ENCODE results near the gene LIPC. TPM values are rescaled to one million over a fixed set of nuclear protein-coding genes. Genes with fewer than 3 reads are reported as not detected.

Gene LIPC
- total and polyA plus RNA-seq, 2 donors = 2.0 to 2.4 TPM

- no peak overlapping the region for H3K27ac ChIP-seq (ENCODE audit: low read depth in 1 of 2, low read length in 1 of 2)
- no peaks in the 10 kb centered on the region for H3K36me3 ChIP-seq (ENCODE audit: control insufficient read depth in 2 of 2, insufficient read depth in 2 of 2, low read length in 1 of 2)
- no peaks in the 10 kb centered on the region for H3K27me3 ChIP-seq (ENCODE audit: control insufficient read depth in 2 of 2, insufficient read depth in 1 of 2, low read length in 1 of 2)
- 95% methylated on average over 3 of the region's 3 CpGs for WGBS
- H3K9me3 ChIP-seq (ENCODE audit: control insufficient read depth in 2 of 2, insufficient read depth in 1 of 2, low read length in 1 of 2) = no peaks in the 10 kb centered on the region
- no peak overlapping the region for H3K4me3 ChIP-seq (ENCODE audit: low read length in 2 of 2)
- no peak for DNase-seq (ENCODE audit: low read depth in 6 of 9, low spot score in 9 of 9)
- peaks cover 16 to 21% of the 10 kb centered on the region in 2 donors for H3K4me1 ChIP-seq (ENCODE audit: control insufficient read depth in 2 of 2, insufficient read depth in 2 of 2, low read length in 2 of 2)
Measured at GRCh38 chr15:58582160-58582559, 150.4 kb downstream of the LIPC start.

DNA sequence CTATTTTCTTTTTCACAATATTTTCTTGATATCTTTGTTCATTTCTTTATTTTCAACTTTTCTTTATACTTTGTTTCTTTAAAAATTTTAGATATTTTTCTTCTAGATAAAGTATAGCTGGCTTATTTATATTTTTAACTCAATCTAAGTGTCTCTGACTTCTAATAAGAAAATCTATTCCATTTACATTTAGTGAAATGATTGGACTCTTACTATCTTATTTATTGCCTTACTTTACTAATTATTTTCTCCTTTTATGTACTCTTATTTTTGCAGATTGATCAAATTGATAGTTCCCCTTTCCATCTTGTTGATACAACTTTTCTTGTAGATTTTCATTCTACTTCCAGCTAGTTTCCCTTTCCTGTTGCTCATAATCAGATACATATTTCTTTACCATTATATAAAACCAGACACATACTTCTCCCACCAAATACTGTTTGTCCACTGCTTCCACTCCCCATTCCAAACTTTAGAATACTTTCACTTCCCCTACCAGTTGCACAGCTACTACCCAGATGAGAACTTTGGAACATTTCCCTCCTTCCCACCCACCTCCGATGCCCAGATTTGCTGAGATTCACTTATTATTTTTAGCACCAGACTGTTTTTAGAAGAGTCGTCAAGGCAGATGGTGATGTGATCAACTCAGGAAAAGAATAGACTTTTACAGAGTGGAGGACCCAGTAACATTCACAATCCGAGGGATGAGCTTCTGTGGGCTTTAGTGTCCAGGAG is 151.5 kb downstream of the LIPC start:
- no peaks in the 10 kb centered on the region for H3K9me3 ChIP-seq (ENCODE audit: control insufficient read depth in 2 of 2, insufficient read depth in 1 of 2, low read length in 1 of 2)
- no peak for DNase-seq (ENCODE audit: low read depth in 6 of 9, low spot score in 9 of 9)
- WGBS = 95% methylated on average over 3 of the region's 3 CpGs
- no peaks in the 10 kb centered on the region for H3K27me3 ChIP-seq (ENCODE audit: control insufficient read depth in 2 of 2, insufficient read depth in 1 of 2, low read length in 1 of 2)
- peaks cover 16 to 26% of the 10 kb centered on the region in 2 donors for H3K4me1 ChIP-seq (ENCODE audit: control insufficient read depth in 2 of 2, insufficient read depth in 2 of 2, low read length in 2 of 2)
- no peaks in the 10 kb centered on the region for H3K36me3 ChIP-seq (ENCODE audit: control insufficient read depth in 2 of 2, insufficient read depth in 2 of 2, low read length in 1 of 2)
- no peak overlapping the region for H3K27ac ChIP-seq (ENCODE audit: low read depth in 1 of 2, low read length in 1 of 2)
- H3K4me3 ChIP-seq (ENCODE audit: low read length in 2 of 2) = no peak overlapping the region

GRCh38 chr15:58584789-58585461 is 153.1 kb downstream of the LIPC start:
- peaks cover 2 to 6% of the 10 kb centered on the region in 2 donors for H3K36me3 ChIP-seq (ENCODE audit: control insufficient read depth in 2 of 2, insufficient read depth in 2 of 2, low read length in 1 of 2)
- no peak overlapping the region for H3K4me3 ChIP-seq (ENCODE audit: low read length in 2 of 2)
- WGBS = 79% methylated on average over 6 of the region's 6 CpGs
- no peaks in the 10 kb centered on the region for H3K27me3 ChIP-seq (ENCODE audit: control insufficient read depth in 2 of 2, insufficient read depth in 1 of 2, low read length in 1 of 2)
- peak in 1 of 9 donors; percentile 35 for DNase-seq (ENCODE audit: low read depth in 6 of 9, low spot score in 9 of 9)
- H3K4me1 ChIP-seq (ENCODE audit: control insufficient read depth in 2 of 2, insufficient read depth in 2 of 2, low read length in 2 of 2) = peaks cover 16 to 34% of the 10 kb centered on the region in 2 donors
- no peaks in the 10 kb centered on the region for H3K9me3 ChIP-seq (ENCODE audit: control insufficient read depth in 2 of 2, insufficient read depth in 1 of 2, low read length in 1 of 2)
- H3K27ac ChIP-seq (ENCODE audit: low read depth in 1 of 2, low read length in 1 of 2) = peak overlapping the region; percentile 20 to 64

- Histone ChIP-seq H3K27ac (ENCODE audit: low read depth in 1 of 2, low read length in 1 of 2) (peak overlapping the region in 1 of 2 donors; percentile 64), H3K9me3 (ENCODE audit: control insufficient read depth in 2 of 2, insufficient read depth in 1 of 2, low read length in 1 of 2) (no peaks in the 10 kb centered on the region), H3K27me3 (ENCODE audit: control insufficient read depth in 2 of 2, insufficient read depth in 1 of 2, low read length in 1 of 2) (no peaks in the 10 kb centered on the region), H3K4me3 (ENCODE audit: low read length in 2 of 2) (no peak overlapping the region), H3K36me3 (ENCODE audit: control insufficient read depth in 2 of 2, insufficient read depth in 2 of 2, low read length in 1 of 2) (peaks cover 2 to 6% of the 10 kb centered on the region in 2 donors), H3K4me1 (ENCODE audit: control insufficient read depth in 2 of 2, insufficient read depth in 2 of 2, low read length in 2 of 2) (peaks cover 16 to 34% of the 10 kb centered on the region in 2 donors)
- DNase-seq (ENCODE audit: low read depth in 6 of 9, low spot score in 9 of 9) = peak in 1 of 9 donors; percentile 43
- 66% methylated on average over 5 of the region's 5 CpGs for WGBS
Measured at GRCh38 chr15:58585693-58586443, 154.1 kb downstream of the LIPC start.

- H3K4me3 ChIP-seq (ENCODE audit: low read length in 2 of 2) = no peak overlapping the region
- H3K9me3 ChIP-seq (ENCODE audit: control insufficient read depth in 2 of 2, insufficient read depth in 1 of 2, low read length in 1 of 2) = no peaks in the 10 kb centered on the region
- no peak overlapping the region for H3K27ac ChIP-seq (ENCODE audit: low read depth in 1 of 2, low read length in 1 of 2)
- H3K4me1 ChIP-seq (ENCODE audit: control insufficient read depth in 2 of 2, insufficient read depth in 2 of 2, low read length in 2 of 2) = peaks cover 16 to 34% of the 10 kb centered on the region in 2 donors
- H3K36me3 ChIP-seq (ENCODE audit: control insufficient read depth in 2 of 2, insufficient read depth in 2 of 2, low read length in 1 of 2) = peaks cover 6 to 8% of the 10 kb centered on the region in 2 donors
- no peak for DNase-seq (ENCODE audit: low read depth in 6 of 9, low spot score in 9 of 9)
- no peaks in the 10 kb centered on the region for H3K27me3 ChIP-seq (ENCODE audit: control insufficient read depth in 2 of 2, insufficient read depth in 1 of 2, low read length in 1 of 2)
- WGBS = 98% methylated on average over 4 of the region's 4 CpGs
Measured at GRCh38 chr15:58587486-58587885, 155.7 kb downstream of the LIPC start.

- Histone ChIP-seq H3K4me1 (ENCODE audit: control insufficient read depth in 2 of 2, insufficient read depth in 2 of 2, low read length in 2 of 2) (peaks cover 16 to 34% of the 10 kb centered on the region in 2 donors), H3K27me3 (ENCODE audit: control insufficient read depth in 2 of 2, insufficient read depth in 1 of 2, low read length in 1 of 2) (no peaks in the 10 kb centered on the region), H3K4me3 (ENCODE audit: low read length in 2 of 2) (no peak overlapping the region), H3K27ac (ENCODE audit: low read depth in 1 of 2, low read length in 1 of 2) (peak overlapping the region in 1 of 2 donors; percentile 65), H3K36me3 (ENCODE audit: control insufficient read depth in 2 of 2, insufficient read depth in 2 of 2, low read length in 1 of 2) (peaks cover 6 to 8% of the 10 kb centered on the region in 2 donors), H3K9me3 (ENCODE audit: control insufficient read depth in 2 of 2, insufficient read depth in 1 of 2, low read length in 1 of 2) (no peaks in the 10 kb centered on the region)
- DNase-seq (ENCODE audit: low read depth in 6 of 9, low spot score in 9 of 9) = no peak
- 96% methylated on average over 1 of the region's 1 CpG for WGBS
Measured at GRCh38 chr15:58588096-58588495, 156.3 kb downstream of the LIPC start.

DNA sequence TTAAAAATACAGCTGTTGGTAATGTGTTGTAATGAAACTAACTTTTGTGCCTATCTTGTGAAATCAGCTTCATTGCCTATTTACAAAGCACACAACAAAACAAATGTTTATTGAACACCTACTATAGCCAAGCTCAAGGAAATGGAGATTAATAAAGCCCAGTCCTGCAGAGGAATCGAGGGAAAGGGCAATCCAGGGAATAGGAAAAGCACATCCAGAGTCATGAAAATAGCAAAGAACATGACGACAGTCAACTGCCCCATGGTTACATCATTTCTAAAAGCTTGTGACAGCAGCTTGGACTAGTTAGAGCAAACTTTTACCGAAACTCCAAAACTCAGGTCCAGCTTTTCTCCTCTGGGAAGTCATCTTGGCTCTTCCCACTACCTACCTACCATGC is 157.3 kb downstream of the LIPC start:
- Histone ChIP-seq H3K9me3 (ENCODE audit: control insufficient read depth in 2 of 2, insufficient read depth in 1 of 2, low read length in 1 of 2) (no peaks in the 10 kb centered on the region), H3K4me3 (ENCODE audit: low read length in 2 of 2) (no peak overlapping the region), H3K4me1 (ENCODE audit: control insufficient read depth in 2 of 2, insufficient read depth in 2 of 2, low read length in 2 of 2) (peaks cover 16 to 34% of the 10 kb centered on the region in 2 donors), H3K27ac (ENCODE audit: low read depth in 1 of 2, low read length in 1 of 2) (peak overlapping the region in 1 of 2 donors; percentile 46), H3K36me3 (ENCODE audit: control insufficient read depth in 2 of 2, insufficient read depth in 2 of 2, low read length in 1 of 2) (peaks cover 13 to 15% of the 10 kb centered on the region in 2 donors), H3K27me3 (ENCODE audit: control insufficient read depth in 2 of 2, insufficient read depth in 1 of 2, low read length in 1 of 2) (no peaks in the 10 kb centered on the region)
- no peak for DNase-seq (ENCODE audit: low read depth in 6 of 9, low spot score in 9 of 9)
- 97% methylated on average over 3 of the region's 3 CpGs for WGBS

- DNase-seq (ENCODE audit: low read depth in 6 of 9, low spot score in 9 of 9) = no peak
- Histone ChIP-seq H3K27me3 (ENCODE audit: control insufficient read depth in 2 of 2, insufficient read depth in 1 of 2, low read length in 1 of 2) (no peaks in the 10 kb centered on the region), H3K4me3 (ENCODE audit: low read length in 2 of 2) (no peak overlapping the region), H3K27ac (ENCODE audit: low read depth in 1 of 2, low read length in 1 of 2) (no peak overlapping the region), H3K4me1 (ENCODE audit: control insufficient read depth in 2 of 2, insufficient read depth in 2 of 2, low read length in 2 of 2) (peaks cover 10 to 24% of the 10 kb centered on the region in 2 donors), H3K36me3 (ENCODE audit: control insufficient read depth in 2 of 2, insufficient read depth in 2 of 2, low read length in 1 of 2) (peaks cover 16 to 23% of the 10 kb centered on the region in 2 donors), H3K9me3 (ENCODE audit: control insufficient read depth in 2 of 2, insufficient read depth in 1 of 2, low read length in 1 of 2) (no peaks in the 10 kb centered on the region)
- 97% methylated on average over 1 of the region's 1 CpG for WGBS
Measured at GRCh38 chr15:58590236-58590635, 158.4 kb downstream of the LIPC start.

DNA sequence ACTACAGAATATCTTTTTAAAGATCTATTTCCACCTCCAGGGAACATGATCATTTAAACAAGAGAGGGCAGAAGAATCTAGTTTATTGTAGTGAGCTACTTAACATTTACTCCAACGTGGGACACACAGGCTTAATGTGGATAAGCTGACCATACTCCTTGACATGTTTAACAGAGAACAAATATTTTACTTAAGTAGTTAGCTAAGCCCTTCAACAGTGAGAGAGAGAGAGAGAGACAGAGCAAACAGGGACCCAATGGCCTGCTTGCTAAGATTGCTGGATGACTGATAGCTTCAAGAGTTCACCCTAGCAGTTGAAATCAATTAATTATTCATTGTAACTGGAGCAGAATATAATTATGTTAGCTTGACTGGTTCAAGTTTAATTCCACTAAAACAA is 159.1 kb downstream of the LIPC start:
- no peak for DNase-seq (ENCODE audit: low read depth in 6 of 9, low spot score in 9 of 9)
- Histone ChIP-seq H3K4me3 (ENCODE audit: low read length in 2 of 2) (no peak overlapping the region), H3K36me3 (ENCODE audit: control insufficient read depth in 2 of 2, insufficient read depth in 2 of 2, low read length in 1 of 2) (peaks cover 16 to 29% of the 10 kb centered on the region in 2 donors), H3K9me3 (ENCODE audit: control insufficient read depth in 2 of 2, insufficient read depth in 1 of 2, low read length in 1 of 2) (no peaks in the 10 kb centered on the region), H3K27ac (ENCODE audit: low read depth in 1 of 2, low read length in 1 of 2) (no peak overlapping the region), H3K4me1 (ENCODE audit: control insufficient read depth in 2 of 2, insufficient read depth in 2 of 2, low read length in 2 of 2) (peaks cover 3 to 17% of the 10 kb centered on the region in 2 donors), H3K27me3 (ENCODE audit: control insufficient read depth in 2 of 2, insufficient read depth in 1 of 2, low read length in 1 of 2) (no peaks in the 10 kb centered on the region)
- 95% methylated on average over 1 of the region's 1 CpG for WGBS
